GM23248 (cell line): Measurements from ENCODE around the gene CTNNBIP1.

Experiments
- EZH2 ChIP-seq: fragments of 200-600 bp; sonication (generic); IDR thresholded peaks from 2 replicates; pipeline ENCODE4 v1.6.1; 2018; ENCODE audit warnings: antibody characterized with exemption, mild to moderate bottlenecking; ENCODE audit not compliant: insufficient read depth, poor library complexity, severe bottlenecking
- EZH2phosphoT487 ChIP-seq: fragments of 200-600 bp; sonication (generic); IDR thresholded peaks from 2 replicates; pipeline ENCODE4 v1.6.1; 2018; ENCODE audit warnings: antibody characterized with exemption, moderate library complexity, mild to moderate bottlenecking, low read depth; ENCODE audit not compliant: insufficient read depth

DNA sequence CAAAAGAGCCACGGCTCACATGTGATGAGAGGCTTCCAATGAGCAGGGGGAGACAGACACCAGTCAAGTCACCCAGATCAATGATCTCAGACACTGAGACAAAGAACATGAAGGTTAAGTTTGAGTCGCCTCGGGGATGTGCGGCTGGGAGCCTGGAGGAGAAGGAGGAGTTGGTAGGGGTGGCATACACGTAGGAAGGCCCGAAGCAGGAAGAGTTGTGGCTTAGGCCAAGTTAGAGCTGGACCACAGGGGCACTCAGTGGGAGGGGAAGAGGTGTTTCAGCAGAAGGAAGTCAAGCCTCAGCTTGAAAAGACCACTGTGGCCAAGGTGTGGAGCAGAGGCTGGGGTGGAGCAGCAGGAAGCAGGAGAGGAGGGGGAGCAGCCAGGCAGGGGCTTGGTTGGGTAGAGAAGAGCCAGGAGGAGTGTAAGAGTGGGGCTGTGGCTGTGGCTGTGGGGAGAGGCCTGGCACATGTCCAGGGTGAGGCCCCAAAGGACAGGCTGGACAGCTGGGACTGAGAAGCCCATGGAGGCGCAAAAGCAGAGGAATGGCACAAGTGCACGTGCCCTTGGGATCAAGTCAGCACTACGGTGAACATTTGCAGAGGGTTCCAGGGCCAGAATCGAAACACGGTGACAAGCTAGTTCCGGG is 27.6 kb downstream of the CTNNBIP1 start:
- TF ChIP-seq EZH2 (no peak), EZH2phosphoT487 (no peak)
